Ovary (tissue), 3 donors: ENCODE data around the gene ZNF761.
"Not testable (repeated sequence)": the region's sequence is repeated elsewhere in the genome, so short reads cannot be mapped to it uniquely, and the experiment has no call there.

ENCODE experiments used
- CTCF ChIP-seq, 3 donors: fragments of 450-650 bp in 2 of 3; fragments of 200-600 bp in 1 of 3; IDR thresholded peaks; one replicate each; pipeline versions ENCODE4 v1.5.1 to v1.8.0; 2016 to 2022; ENCODE audit warnings: antibody characterized with exemption in 3 of 3, mild to moderate bottlenecking in 1 of 3
- EP300 ChIP-seq: sonication (generic); formaldehyde crosslinking; IDR thresholded peaks from one replicate; pipeline ENCODE4 v1.6.1; 2017; ENCODE audit warnings: antibody characterized with exemption
- POLR2A ChIP-seq: fragments of 450-650 bp; IDR thresholded peaks from one replicate; pipeline ENCODE4 v1.6.1; 2017; ENCODE audit warnings: antibody characterized with exemption, mild to moderate bottlenecking, moderate library complexity
- donor health status: DM: no; HTN: no; CAD: no.

GRCh38 chr19:53497311-53498023, 65.7 kb downstream of the ZNF761 start:
- TF ChIP-seq CTCF (IDR thresholded peaks at IDR 0.05); POLR2A; EP300: not testable (repeated sequence)
